Skeletal muscle tissue (tissue), 4 donors: ENCODE measurements around the gene COL5A1. TPM values are rescaled to one million over a fixed set of nuclear protein-coding genes. Genes with fewer than 3 reads are reported as not detected.

ENCODE experiments used
- H3K27ac ChIP-seq: one replicate; pipeline ENCODE4 v1.7.0; 2013; ENCODE audit warnings: mild to moderate bottlenecking, low read depth, low read length, inconsistent platforms
- H3K27me3 ChIP-seq, 3 donors: one replicate each; pipeline ENCODE4 v1.7.0; 2013; ENCODE audit warnings: low read length in 3 of 3; ENCODE audit not compliant: control insufficient read depth in 3 of 3, insufficient read depth in 3 of 3
- H3K36me3 ChIP-seq, 3 donors: one replicate each; pipeline ENCODE4 v1.7.0; 2013; ENCODE audit warnings: low read length in 3 of 3; ENCODE audit not compliant: control insufficient read depth in 3 of 3, insufficient read depth in 3 of 3
- H3K4me1 ChIP-seq, 3 donors: one replicate each; pipeline ENCODE4 v1.7.0; 2013; ENCODE audit warnings: low read length in 3 of 3, mild to moderate bottlenecking in 3 of 3; ENCODE audit not compliant: control insufficient read depth in 3 of 3, insufficient read depth in 3 of 3
- H3K4me3 ChIP-seq, 3 donors: one replicate each; pipeline ENCODE4 v1.7.0; 2013; ENCODE audit warnings: low read length in 3 of 3
- H3K9ac ChIP-seq, 3 donors: one replicate each; pipeline ENCODE4 v1.7.0; 2013; ENCODE audit warnings: low read length in 3 of 3, mild to moderate bottlenecking in 3 of 3, moderate library complexity in 2 of 3, low read depth in 1 of 3
- H3K9me3 ChIP-seq, 3 donors: one replicate each; pipeline ENCODE4 v1.7.0; 2013; ENCODE audit warnings: low read length in 3 of 3; ENCODE audit not compliant: control insufficient read depth in 3 of 3
- total RNA-seq: library from RNA; depleted of rRNA; stranded (reverse); fragments of >200 nt; gene quantifications from one replicate; pipeline ENCODE4 v1.2.3, GENCODE V29; 2014
- donor health status: Osteomylitis.

Gene COL5A1
- total RNA-seq, 1 donor from 2014 or later = 258 TPM

DNA sequence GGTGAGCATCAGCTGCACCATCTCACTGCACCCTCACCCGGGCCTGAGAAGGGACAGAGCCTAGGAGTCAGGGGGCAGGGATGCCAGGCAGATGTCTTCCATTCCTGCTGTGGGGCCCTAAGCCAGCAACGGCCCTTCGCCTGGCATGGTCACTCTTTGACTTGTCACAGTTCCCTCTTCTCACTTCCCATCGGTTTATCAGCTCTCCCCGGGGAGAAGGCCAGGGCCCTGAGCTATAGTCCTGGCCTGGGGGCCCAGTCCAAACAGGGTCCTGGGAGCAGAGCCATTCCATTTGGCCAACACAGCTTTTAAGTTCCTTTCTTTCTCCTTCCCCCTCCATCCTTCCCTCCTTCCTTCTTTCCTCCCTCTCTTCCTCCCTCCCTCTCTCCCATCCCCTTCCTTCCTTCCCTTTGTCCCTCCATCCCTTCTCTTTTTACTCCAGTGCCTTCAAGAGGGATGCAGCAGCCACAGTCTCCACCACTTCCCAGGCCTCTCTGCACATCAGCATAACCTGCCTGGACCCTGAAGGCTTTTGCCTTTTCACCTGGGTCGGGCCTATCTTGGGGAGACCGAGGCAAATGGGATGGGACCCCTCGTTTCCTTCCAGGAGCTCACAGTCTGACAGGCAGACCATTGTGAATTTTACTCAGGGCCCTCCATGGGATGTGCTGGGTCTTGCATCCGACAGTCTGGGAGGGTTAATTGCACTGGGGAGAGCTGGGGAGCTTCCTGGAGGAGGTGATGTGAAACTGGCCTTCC, 4.2 kb downstream of the COL5A1 start:
- H3K27ac ChIP-seq = peak overlapping the region; percentile 56
- H3K27me3 ChIP-seq = peaks cover 36 to 62% (median 48%) of the 10 kb centered on the region in 3 donors
- H3K9me3 ChIP-seq = no peaks in the 10 kb centered on the region
- peaks cover 0 to 3% (median 0%) of the 10 kb centered on the region in 3 donors for H3K36me3 ChIP-seq
- H3K9ac ChIP-seq = no peak overlapping the region
- peak overlapping the region; percentile 32 to 49 (median 45) for H3K4me3 ChIP-seq
- peaks cover 28 to 37% (median 37%) of the 10 kb centered on the region in 3 donors for H3K4me1 ChIP-seq

DNA sequence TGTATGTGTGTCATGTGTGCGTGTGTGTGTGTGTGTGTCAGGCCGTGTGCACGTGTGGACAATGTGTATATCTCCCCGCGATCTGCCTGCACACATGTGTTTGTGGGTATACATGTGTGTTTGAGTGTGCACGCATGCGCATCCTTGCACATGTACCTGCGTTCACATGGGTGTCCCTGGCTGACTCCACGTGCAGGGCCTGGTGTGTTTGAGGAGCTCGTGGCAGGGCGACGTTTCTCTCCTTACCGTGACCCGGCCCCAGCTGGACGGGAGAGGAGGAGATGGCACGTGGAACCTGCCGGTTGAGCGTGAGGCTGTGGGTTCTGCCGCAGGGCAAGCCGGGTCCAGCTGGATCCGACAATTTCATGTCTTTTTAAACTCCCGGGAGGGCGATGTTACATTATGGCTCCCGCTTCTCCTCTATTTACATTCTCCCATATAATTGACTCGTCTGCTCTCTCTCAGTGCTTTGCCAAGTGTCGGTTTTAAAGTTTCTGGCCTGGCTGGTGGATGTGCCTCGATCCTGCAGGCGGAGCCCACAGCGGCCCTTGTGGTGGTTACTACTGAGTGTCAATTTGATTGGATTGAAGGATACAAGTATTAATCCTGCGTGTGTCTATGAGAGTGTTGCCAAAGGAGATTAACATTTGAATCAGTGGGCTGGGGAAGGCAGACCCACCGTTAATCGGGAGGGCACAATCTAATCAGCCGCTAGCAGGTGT, 5.9 kb downstream of the COL5A1 start:
- H3K4me3 ChIP-seq = no peak overlapping the region
- no peaks in the 10 kb centered on the region for H3K9me3 ChIP-seq
- peaks cover 30 to 39% (median 35%) of the 10 kb centered on the region in 3 donors for H3K4me1 ChIP-seq

DNA sequence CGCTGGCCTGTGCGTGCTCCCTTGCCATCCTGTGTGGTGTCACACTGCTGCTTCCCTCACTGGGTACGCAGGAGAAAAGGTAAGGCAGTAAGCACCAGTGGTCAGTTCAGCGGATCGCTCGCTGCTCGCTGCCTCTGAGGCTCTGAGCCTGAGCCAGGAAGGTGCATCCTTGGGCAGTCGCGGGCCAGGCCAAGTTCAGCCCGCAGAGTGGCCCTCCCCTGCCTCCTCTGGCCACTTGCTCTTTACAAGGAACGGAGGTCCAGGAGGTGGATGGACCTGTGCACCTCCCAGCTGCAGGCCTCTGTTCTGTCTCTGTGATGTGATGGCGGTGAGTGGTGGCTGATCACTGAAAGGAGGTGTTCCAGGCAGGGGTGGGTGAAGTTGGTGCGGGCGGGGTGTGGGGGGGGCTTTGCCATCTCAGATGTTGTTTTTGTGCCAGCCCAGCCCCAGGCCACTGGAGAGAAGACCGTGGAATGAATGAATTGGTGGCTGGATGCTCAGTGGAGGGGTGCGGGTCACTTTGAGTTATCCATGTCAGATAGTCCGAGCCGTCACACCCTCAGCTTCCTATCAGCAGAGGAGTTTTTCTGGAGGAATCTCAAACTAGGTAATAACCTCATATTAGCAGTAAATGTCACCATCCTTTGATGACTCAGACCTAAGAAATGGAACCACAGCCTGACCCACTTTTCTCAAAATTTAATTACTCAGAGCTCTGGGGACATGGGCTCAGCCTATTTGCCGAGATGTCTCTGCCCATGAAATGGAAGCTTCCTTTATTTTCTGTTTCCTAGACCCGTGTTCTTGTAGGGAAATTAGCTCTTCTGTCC, 7.3 kb downstream of the COL5A1 start:
- Histone ChIP-seq H3K4me1 (peaks cover 38 to 48% (median 39%) of the 10 kb centered on the region in 3 donors), H3K27me3 (peaks cover 25 to 44% (median 25%) of the 10 kb centered on the region in 3 donors), H3K27ac (no peak overlapping the region), H3K36me3 (peaks cover 0 to 3% (median 0%) of the 10 kb centered on the region in 3 donors), H3K9me3 (no peaks in the 10 kb centered on the region), H3K9ac (no peak overlapping the region), H3K4me3 (no peak overlapping the region)

More for the DNA sequence above, 5.9 kb downstream of the COL5A1 start:
- H3K9ac ChIP-seq = no peak overlapping the region
- H3K36me3 ChIP-seq = peaks cover 0 to 3% (median 0%) of the 10 kb centered on the region in 3 donors
- H3K27me3 ChIP-seq = peaks cover 38 to 57% (median 38%) of the 10 kb centered on the region in 3 donors
- no peak overlapping the region for H3K27ac ChIP-seq

DNA sequence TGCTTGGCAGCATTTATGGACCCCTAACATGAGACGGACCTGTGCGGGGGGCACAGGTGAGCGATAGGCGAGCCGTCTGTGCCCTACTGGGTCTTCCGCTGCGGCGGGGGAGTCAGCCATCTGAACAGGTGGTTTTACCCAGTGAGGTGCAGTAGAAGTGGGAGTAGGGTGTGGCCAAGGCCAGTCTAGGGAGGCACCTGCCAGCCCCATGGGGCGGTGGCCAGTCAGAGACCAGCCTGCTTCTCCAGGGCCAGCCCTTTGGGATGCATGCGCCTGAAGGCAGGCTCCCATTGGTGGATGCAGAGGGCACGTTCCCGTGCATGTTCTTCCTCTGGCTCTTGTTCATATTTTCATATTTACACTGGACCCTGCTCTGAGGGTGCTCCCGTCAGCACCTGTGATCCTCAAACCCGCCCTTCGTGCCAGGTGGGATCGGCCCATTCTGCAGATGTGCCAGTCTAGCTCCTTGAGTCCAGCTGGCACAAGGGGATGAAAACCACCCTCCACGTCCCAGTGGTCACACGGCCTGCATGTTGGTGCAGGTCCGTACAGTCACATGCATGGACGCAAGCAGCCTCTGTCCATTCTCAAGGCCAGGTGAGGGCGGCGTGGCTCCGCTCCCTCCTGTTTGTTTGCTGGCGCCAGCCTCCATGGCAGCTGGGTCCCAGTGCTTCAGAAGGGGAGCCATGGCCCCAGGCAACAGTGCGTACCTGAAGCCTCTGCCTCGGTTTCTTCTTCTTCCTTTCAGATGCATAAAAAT, 9.0 kb downstream of the COL5A1 start:
- no peak overlapping the region for H3K9ac ChIP-seq
- H3K36me3 ChIP-seq = peaks cover 0 to 3% (median 0%) of the 10 kb centered on the region in 3 donors
- H3K4me1 ChIP-seq = peaks cover 30 to 44% (median 32%) of the 10 kb centered on the region in 3 donors
- H3K4me3 ChIP-seq = no peak overlapping the region
- H3K9me3 ChIP-seq = no peaks in the 10 kb centered on the region
- no peak overlapping the region for H3K27ac ChIP-seq
- peaks cover 22 to 31% (median 25%) of the 10 kb centered on the region in 3 donors for H3K27me3 ChIP-seq

DNA sequence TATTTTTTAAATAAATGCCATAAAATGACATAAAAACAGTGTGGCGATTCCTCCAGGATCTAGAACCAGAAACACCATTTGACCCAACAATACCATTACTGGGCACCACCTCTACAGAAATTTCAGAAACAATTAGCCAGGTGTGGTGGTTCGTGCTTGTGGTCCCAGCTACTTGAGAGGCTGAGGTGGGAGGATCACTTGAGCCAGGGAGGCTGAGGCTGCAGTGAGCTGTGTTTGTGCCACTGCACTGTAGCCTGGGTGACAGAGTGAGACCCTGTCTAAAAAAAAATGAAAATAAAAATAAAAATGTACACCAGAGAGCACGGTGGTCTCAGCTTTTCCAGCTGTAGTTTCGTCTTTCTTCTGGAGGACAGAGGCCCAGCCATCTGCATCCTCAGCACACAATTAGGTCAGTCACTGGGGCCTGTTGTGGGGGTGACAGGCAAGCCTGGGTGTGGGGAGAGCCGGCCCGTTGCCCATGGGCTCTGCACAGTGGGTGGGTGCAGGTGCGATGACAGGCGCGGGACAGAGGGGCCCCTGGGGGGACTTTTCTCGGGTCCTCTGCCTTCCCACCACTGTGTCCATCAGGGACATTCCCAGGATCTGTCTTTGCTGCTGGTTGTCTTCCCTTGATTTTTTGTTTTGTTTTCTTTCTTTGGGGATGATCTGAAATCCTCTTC, 9.8 kb downstream of the COL5A1 start:
- no peak overlapping the region for H3K4me3 ChIP-seq
- H3K4me1 ChIP-seq = peaks cover 22 to 38% (median 26%) of the 10 kb centered on the region in 3 donors
- no peak overlapping the region for H3K27ac ChIP-seq
- no peaks in the 10 kb centered on the region for H3K9me3 ChIP-seq
- peaks cover 0 to 3% (median 0%) of the 10 kb centered on the region in 3 donors for H3K36me3 ChIP-seq
- no peak overlapping the region for H3K9ac ChIP-seq
- peaks cover 21 to 24% (median 24%) of the 10 kb centered on the region in 3 donors for H3K27me3 ChIP-seq

DNA sequence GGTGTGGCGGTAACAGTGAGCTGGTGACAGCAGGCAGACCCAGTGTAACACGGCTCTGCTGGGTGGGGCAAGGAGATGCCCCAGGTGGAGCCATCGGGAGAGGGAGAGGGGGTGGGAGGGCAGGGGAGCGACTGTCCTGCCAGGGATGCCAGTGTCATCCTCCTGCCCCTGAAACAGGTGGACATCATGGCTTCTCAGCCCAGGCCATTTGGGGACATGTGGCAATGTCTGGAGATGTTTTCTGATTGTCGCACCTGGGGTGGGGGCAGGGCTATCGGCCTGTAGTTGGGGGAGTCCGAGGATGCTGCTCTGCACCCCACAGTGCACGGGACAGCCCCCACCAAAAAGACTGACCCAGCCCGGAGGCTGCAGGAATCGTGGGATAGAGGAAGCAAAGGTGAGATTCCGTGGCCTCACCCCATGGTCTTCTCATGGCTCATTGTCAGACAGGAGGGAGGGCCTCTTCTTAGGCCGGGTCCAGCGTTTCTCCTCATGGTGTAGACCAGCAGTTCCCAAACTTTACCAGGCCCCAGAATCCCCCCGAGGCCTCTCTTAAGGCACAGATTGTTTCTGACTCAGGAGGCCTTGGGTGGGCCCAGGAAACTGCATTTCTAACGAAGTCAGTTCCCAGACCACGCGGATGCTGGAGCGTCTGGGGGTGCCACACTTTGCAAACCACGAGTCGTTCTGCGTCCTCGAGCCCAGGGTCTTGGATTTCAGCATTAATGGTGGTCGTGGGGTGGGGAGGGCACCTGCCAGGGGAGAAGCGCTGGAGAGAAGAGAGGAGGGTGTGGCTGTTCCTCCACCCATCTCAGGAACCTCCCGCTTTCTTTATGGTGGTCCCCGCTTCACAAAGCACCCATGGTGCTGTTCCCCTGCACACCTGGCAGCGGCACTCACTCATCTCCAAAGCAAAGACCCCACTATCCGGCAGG, 11.0 kb downstream of the COL5A1 start:
- Histone ChIP-seq H3K9ac (no peak overlapping the region), H3K4me3 (no peak overlapping the region), H3K4me1 (peaks cover 12 to 26% (median 15%) of the 10 kb centered on the region in 3 donors), H3K27ac (no peak overlapping the region), H3K9me3 (no peaks in the 10 kb centered on the region), H3K36me3 (peaks cover 0 to 3% (median 0%) of the 10 kb centered on the region in 3 donors), H3K27me3 (peaks cover 12% of the 10 kb centered on the region in 3 donors)

DNA sequence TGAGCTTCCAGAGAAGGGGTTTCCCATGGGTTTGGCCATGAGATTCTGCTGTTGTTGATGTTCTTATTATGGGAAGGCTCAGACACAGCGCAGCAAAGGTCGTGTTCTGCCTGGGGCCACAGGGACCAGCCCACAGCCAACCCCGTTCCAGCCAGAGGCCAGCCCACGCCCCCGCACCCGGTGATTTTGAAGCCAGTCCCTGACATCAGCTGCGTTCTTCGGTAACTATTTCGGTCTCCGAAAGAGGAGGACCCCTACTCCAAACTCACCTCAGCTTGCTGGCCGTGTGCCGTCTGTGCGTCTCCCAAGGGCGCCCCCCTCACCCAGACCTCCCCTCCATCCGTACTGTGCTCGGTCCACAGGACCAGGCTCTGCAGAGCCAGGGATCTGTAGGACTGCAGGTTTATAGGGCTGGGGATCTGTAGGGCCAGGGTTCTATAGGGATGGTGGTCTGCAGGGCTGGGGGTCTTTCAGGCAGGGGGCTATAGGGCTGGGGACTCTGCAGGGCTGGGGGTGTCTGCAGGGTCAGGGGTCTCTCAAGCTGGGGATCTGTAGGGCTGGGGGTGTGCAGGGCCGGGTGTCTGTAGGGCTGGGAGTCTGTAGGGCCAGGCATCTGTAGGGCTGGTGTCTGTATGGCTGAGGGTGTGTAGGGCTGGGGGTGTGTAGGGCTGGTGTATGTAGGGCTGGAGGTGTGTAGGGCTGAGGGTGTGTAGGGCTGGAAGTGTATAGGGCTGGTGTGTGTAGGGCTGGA, 11.8 kb downstream of the COL5A1 start:
- Histone ChIP-seq H3K36me3 (no peaks in the 10 kb centered on the region), H3K9me3 (no peaks in the 10 kb centered on the region), H3K27me3 (peaks cover 7 to 10% (median 9%) of the 10 kb centered on the region in 3 donors), H3K4me1 (peaks cover 12 to 24% (median 16%) of the 10 kb centered on the region in 3 donors), H3K27ac (no peak overlapping the region), H3K9ac (no peak overlapping the region), H3K4me3 (no peak overlapping the region)

DNA sequence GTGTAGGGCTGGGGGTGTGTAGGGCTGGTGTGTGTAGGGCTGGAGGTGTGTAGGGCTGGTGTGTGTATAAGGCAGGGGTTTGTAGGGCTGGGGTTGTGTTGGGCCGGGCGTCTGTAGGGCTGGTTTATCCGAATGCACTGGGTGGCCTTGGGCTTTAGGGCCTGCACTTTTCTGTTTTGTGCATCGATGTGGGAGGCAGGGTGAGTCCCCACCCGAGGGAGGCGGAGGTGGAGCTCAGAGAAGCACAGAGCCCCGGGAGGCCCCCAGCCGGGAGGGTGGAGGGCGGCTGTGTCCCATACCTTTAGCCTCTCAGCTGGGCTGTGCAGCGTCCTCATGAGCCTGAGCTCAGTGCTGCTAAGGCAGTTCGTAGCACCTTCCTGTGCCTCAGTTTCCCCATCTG, 13.5 kb downstream of the COL5A1 start:
- no peak overlapping the region for H3K9ac ChIP-seq
- H3K36me3 ChIP-seq = no peaks in the 10 kb centered on the region
- no peak overlapping the region for H3K4me3 ChIP-seq
- peaks cover 12 to 20% (median 13%) of the 10 kb centered on the region in 3 donors for H3K4me1 ChIP-seq
- H3K27me3 ChIP-seq = peaks cover 3 to 8% (median 7%) of the 10 kb centered on the region in 3 donors
- no peak overlapping the region for H3K27ac ChIP-seq
- H3K9me3 ChIP-seq = no peaks in the 10 kb centered on the region
